ENCODE measurements around the gene SLC39A3.

The SLC39A3 gene

DNA sequence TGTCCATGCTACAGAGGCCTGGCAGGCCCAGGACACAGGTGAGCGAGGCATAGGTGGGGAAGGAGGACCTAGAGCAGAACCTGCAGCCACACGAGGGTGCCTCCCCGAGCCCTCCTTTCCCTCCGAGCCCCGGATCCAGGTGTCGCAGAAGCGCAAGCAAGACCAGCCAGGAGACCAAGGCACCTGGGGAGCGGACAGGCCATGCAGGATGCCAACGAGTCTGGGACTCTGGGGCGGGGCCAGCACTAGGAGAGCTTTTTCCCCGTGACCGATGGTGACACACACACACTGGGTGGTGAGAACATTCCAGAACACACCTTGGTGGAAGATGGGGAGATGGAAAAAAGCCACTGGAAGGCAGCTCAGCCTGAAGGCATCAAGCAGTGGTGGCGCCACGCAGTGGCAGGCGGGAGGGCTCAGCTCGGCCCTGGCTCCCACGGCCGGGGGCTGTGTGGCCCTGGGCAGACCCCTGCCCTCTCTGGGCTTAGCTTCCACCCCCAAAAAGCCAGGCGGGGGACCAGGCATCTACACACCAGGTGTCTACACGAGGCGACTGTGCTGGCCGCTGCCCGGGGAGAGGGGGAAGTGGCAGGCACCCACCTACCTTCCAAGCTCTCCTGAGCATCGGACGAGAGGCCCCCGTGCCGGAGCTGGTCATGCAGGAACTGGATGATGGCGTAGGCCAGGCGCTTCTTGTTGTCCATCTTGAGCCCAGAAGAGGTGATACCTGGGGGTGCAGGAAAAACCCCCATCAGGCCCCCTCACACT lies 28.7 kb upstream of the SLC39A3 start:
- no peak for DNase-seq

DNA sequence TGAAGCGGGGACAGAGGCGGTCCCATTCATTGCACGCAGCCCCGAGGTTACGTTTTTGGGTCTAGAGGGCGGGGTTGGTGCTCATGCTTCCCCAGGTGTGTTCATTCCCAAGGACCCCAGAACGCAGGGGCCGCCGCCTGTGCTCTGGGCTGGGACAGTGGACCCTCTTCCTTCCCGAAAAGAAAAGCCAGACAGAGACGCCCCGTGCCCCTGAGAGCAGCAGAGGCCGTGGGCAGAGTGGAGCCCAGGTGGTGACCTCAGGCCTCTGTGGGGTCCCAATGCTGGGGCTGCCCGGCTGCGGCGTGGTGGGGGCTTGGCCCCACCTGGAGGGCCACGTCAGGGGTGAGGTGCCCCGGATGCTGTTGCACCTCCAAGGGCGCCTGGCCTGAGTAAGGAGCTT lies 27.9 kb upstream of the SLC39A3 start:
- no peak for DNase-seq

- DNase-seq = no peak
These were observed 27.0 kb upstream of the SLC39A3 start for GRCh38 chr19:2766594-2767372.

DNA sequence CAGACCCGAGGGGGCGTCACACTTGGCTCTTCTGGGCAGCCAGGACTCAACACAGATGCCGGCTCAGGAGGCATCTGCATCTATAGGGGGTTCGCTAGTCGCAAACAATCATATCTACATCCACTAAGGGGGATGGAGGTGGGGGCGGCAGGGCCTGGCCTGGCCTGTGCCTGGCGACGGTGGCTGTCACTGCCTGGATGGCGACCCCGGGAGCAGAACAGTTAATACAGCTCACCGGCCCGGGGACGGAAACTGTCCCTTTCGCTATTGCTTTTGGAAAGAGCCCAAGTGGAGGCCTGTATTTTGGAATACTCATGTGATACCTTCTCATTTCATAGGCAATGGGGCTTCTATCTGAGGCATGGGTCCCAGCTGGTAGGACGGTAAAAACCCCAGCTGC lies 25.6 kb upstream of the SLC39A3 start:
- DNase-seq = no peak

GRCh38 chr19:2764945-2765344 lies 25.1 kb upstream of the SLC39A3 start:
- DNase-seq = no peak

DNA sequence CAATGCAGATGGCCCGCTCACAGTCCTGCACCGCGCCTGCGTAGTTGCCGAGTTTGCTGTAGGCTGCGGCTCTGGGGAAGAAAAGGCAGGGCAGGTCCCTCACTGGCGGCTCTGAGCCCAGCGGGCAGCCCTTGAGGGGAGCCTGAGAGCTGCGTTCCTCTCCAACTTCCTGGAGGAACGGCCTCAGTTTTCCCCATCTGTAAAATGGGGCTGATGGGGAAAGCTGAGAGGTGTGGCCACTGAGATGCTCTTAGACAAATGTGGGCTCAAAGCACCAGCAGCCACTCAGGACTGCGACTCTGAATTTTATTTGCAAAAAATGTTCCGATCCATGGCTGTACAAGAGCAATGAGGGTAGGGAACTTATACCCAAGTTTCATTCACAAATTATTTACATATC lies 23.9 kb upstream of the SLC39A3 start:
- no peak for DNase-seq

- no peak for DNase-seq
These were observed 23.1 kb upstream of the SLC39A3 start for GRCh38 chr19:2762783-2763496.

- no peak for DNase-seq
These were observed 22.3 kb upstream of the SLC39A3 start for GRCh38 chr19:2761876-2762782.

- no peak for DNase-seq
These were observed 21.5 kb upstream of the SLC39A3 start for GRCh38 chr19:2761309-2761677.

DNA sequence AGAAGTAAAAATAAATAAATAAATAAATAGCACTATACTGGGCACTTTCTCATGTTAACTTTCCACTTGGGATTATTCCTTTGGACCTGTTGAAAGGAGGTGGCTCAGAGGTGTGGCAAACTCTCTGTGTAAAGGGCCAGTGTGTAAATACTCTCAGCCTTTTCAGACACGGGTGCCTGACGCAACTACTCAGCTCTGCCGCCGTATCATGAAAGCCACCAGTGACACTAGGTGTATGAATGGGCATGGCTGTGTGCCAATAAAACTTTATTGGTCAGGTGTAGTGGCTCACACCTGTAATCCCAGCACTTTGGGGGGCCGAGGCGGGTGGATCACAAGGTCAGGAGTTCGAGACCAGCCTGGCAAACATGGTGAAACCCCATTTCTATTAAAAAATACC lies 20.1 kb upstream of the SLC39A3 start:
- DNase-seq = no peak

DNA sequence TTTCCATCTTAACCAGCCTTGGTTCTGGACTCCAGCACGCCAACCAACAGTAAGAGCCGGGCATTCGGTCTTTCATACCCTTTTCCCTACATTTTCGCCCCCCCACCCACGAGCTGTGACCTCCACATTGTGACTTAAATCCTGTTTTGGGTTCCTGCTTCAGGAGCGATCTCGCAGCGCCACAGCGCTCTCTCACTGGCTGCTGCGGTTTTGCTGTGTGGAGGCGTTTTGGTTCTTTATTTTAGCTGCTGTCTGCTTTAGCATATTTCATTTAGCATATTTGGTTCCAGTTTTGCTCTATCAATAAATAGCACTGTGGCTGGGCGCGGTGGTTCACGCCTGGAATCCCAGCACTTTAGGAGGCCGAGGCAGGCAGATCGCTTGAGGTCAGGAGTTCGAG lies 19.5 kb upstream of the SLC39A3 start:
- no peak for DNase-seq

- no peak for DNase-seq
These were observed 18.9 kb upstream of the SLC39A3 start for GRCh38 chr19:2758601-2759313.

GRCh38 chr19:2756921-2757881 lies 17.4 kb upstream of the SLC39A3 start:
- DNase-seq = no peak

DNA sequence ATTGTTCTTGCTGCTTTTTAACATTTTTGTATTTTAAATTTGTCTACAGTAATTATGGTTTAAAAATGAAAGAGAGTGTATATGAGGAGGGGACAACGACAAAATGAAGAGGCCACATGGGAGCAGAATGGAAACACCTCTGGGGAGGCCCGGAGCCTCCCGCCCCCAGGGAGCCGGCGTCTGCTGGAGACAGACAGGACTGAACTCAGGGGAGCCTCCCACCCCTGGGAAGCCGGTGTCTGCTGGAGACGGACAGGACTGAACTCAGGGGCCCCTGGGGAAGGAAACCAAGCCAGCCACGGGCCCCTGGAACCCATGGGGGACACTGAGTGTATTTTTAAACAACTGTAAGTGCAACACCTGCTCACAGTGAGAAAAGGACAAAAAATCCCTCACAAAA lies 16.7 kb upstream of the SLC39A3 start:
- DNase-seq = no peak

DNA sequence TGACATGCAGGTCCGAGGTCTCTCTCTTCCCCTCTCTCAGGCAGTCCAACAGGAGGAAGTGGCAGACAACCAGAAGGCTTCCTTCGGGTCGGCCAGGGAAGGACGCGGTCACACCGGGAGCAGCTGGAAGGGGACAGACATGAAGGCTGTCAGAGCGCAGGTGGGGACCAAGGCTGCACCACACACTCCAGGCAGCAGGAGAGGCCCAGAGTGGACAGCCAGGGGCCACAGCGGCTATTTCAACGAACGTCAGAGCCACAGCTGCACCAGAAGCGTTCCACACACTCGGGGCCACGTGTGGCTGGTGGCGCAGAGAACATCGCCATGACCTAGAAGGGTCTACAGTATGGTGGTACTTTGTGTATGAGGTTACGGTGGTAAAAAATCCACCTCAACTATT lies 16.0 kb upstream of the SLC39A3 start:
- DNase-seq = no peak

- DNase-seq = no peak
These were observed 15.6 kb upstream of the SLC39A3 start for GRCh38 chr19:2755448-2755705.

DNA sequence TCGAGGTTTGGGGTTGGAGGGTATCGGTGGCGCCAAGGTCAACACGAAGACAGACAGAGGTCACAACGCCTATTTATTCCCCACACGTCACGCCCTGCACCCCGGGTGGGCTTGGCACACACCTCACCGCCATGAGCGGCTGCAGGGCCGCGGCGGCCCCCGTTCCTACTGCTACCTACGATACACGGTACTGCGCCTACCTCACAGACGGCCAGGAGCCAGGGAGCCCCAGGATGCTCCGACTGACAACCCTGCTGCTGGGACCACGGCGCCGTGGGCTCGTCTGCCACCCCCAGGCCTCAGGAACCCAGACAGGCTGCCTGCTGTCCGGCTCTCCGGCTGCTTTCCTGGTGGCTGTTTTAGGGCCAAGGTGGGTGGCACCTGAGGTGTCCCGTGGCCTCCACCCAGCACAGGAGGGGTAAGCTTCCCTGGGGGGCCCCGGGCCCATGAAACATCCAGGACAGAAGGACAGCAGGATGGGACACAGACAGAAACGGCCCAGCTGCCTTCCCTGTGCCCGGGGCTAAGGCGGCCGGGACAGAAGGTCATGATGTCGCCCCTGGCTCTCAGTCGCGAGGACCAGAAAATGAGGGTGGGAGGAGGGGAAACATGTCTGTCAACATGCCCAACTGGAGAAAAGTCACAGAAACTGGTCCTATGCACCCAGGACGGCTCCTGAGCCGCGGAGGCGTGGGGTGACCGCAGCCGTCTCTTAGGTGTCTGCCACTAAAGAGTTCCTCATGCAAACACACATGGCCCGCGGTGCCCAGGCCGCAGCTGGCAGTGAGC lies 15.0 kb upstream of the SLC39A3 start:
- DNase-seq = no peak

DNA sequence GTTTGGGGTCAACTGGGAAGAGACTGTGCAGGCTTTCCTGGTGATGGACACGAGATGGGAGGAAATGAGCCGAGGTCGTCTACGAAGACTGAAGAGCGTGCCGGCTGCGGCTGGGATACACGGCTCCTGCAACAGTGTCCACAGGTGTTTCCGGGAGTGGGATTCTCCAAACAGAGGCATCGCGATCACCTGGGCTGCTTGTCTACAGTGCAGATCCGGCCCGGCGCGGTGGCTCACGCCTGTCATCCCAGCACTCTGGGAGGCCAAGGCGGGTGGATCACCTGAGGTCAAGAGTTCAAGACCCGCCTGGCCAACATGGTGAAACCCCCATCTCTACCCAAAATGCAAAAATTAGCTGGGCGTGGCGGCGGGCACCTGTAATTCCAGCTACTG lies 11.6 kb upstream of the SLC39A3 start:
- no peak for DNase-seq

DNA sequence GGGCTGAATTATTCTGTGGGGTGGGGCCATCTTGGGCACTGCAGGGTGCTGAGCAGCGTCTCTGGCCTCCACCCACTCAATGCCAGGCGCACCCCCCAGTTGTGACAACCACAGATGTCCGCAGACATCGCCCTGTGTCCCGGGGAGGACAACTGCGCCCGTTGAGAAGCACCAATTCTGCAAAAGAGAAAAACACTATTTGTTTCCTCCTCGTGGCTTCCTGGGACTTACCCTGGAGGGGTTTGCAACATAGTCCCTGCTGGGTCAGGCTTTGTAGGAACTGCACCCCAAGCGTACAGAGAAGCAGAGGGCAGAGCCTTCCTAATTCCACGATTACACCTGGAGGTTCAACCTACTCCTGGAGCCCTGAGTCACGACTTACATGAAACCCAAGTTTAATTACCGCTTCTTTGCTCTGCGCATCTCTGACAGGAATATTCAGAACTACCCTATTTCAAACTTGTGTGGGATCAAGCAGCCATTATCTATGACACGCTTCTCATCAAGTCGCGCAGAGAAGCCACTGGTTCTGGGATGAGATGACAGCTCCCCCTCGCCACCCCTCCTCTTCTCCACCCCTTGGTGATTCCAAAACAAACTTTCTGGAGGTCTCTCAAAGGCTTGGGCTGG lies 11.1 kb upstream of the SLC39A3 start:
- DNase-seq = no peak

DNA sequence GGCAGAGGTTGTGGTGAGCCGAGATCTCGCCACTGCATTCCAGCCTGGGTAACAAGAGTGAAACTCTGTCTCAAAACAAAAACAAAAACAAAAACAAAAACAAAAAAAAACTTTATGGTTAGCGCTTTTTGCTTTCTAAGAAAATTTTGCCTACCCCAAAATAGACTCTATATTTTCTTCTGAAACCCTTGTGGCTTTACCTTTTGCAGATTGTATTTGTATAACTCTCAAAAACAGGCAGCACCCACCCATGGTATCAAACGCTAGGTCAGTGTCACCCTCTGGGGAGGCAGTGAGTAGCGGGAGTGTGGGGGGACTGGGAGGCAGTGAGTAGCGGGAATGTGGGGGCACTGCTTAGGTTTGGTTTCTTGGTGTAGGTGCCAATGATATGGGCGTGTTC lies 7.5 kb upstream of the SLC39A3 start:
- no peak for DNase-seq

All from CD4-positive, alpha-beta T cell treated with Interleukin-15 for 1 hour (primary cell).